HUDEP-2 (cell line): ENCODE results near the gene PRKCA.

Experiments
- DNase-seq, 76 experiments: peaks; one replicate each; lab custom pipeline; 2025; ENCODE audit not compliant: unreplicated experiment in 76 of 76; lab: John Stamatoyannopoulos, UW

The PRKCA gene

GRCh38 chr17:66805567-66805966, 503.2 kb downstream of the PRKCA start:
- DNase-seq = no peak

DNA sequence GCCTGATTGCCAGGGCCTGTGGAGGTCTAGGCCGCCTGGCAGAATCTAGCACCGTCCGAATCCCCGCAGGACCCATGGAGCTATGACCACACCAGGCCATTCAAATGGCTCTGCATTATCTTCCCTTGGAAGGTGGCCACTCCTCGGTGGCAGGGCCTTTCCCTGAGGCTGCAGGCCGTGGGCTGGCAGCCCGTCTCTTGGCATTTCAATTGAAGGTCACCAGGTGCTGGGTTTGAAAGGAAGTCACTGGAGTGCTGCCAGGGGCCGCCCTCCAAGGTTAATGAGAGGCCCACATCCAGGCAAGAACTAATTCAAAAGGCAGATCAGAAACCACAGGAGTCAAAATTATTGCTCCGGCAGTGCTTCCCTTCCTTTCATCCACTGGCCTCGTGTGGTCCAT, 504.8 kb downstream of the PRKCA start:
- DNase-seq = no peak

GRCh38 chr17:66809408-66809807, 507.0 kb downstream of the PRKCA start:
- DNase-seq = no peak

DNA sequence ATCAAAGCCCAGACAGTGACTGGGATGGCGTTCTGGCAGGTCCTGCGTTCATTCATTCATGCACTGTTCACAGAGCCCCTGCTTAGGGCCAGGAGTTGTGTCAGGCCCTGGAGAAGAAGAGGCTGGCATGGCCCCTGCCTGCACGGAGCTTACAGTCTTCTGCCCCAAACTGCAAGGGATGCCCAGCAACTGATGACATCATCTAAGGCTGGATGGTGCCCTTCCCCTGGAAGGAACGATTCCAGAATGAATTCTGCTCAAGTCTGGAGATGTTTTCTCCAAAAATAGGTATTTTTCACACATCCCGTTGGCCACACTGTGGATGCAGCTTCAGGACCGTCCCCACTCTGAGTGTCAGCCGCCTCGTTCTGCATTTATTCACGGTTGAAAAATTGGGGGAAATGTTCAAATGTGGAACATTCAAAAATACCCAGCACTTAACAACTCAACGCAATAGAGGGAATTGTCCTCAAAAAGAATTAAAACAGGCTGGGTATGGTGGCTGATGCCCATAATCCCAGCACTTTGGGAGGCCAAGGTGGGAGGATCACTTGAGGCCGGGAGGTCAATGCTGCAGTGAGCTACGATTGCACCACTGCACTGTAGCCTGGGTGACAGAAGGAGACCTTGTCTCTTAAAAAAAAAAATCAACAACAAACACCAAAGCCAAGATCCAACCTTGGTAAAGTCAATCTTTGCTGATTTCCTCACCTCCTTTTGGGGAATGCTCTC, 508.7 kb downstream of the PRKCA start:
- no peak for DNase-seq

- no peak for DNase-seq
Measured at GRCh38 chr17:66811683-66812054, 509.3 kb downstream of the PRKCA start.

DNA sequence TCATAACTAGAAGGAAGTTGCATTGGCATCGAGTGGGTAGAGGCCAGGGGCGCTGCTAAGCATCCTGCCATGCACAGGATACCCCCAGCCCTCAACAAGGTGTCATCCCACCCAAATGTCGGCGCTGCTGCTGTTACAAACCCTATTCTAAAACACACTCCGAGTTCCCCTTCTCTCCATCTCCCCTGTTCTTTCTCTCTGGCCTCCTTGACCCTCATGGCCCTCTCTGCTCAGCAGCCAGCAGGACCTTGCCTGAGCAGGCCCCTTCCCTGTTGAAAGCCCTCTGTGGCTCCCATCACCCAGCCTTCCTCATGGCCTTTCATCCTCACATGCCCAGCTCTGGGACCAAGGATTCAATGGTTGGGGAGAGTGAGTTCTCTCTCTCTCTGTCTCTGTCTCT, 510.2 kb downstream of the PRKCA start:
- no peak for DNase-seq

DNA sequence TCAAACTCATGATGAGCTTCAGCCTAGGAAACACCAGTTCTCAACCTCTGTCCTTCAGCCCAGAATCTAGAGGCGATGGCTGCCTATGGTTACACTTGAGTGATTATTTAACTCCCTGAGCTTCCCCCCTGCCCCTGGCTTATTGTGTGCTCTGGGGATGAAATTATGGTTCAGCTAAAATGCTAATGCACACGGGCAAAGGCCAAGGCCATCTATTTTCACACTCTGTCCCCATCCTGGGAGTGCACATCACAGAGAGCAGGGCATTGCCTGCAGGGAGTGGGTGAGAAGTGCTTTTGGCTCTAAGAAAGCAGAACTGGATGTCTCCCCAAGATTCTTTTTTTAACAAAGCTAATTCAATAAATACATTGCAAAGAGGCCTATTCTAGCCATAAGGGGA, 510.9 kb downstream of the PRKCA start:
- no peak for DNase-seq

DNA sequence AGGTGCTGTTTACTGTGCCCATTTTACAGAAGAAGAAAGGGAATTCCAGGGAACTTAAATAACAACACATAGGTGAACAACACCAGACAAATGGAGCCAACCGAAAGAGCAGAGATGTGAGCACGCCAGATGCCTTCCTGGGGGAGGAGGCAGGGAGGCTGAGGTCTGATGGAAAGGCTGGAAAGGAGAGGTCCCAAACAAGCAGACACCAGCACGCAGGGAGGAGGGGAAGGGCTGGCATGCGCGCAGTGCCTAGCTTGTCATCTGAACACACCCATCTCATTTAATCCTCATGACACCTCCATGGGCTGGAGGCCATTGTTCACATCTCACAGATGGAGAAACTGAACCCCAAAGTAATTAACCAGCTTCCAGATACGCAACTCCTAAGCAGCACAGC, 511.6 kb downstream of the PRKCA start:
- no peak for DNase-seq

DNA sequence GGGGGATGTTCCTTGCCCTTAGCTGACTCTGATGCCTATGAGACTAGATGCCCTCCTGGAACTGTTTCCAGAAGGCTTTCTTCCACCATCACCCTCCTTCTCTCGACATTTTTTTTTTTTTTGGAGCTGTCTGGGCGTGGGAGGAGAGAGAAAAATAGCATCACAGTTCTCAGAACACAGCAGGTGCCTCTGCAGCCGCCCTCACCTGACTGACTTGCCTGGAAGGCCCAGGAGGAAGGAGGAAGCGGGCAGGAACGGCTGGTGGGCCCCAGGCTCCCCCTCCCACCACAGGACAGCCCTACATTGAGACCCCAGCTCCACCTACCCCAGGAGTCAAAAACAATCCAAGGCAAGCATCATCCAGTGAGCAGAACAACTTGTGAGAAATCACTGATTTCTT, 512.2 kb downstream of the PRKCA start:
- no peak for DNase-seq

- no peak for DNase-seq
Measured at GRCh38 chr17:66817750-66818149, 515.3 kb downstream of the PRKCA start.

DNA sequence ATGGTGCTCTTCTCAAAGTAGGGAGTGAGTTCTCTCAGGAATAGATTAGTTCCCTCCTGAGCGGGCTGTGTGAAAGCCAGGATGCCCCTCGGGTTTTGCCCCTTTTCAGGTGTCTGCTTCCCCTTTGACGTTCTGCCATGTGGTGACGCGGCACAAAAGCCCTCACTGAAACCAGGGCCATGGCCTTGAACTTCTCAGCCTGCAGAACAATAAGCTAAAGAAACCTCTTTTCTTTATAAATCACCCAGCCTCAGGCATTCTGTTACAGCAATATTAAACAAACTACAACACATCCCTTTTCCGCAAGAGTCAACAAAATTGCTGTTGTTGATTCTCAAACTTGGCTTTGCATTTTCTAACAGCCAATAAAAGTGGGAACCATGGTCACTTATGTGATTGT, 517.1 kb downstream of the PRKCA start:
- DNase-seq = no peak

GRCh38 chr17:66822009-66822408, 519.6 kb downstream of the PRKCA start:
- DNase-seq = no peak

DNA sequence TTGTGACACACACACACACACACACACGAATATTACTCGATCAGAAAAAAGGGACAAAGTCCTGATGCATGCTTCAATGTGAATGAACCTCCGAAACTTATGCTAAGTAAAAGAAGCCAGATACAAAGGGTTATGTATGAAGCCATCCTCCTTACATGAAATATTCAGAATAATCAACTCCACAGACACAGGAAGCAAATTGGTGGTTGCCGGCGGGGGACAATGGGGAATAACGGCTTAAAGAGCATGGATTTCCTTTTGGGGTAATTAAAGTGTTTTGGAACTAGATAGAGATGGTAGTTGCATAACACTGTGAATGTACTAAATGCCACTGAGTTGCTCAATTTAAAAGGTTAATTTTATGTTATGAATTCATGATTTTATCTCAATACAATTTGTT, 524.4 kb downstream of the PRKCA start:
- no peak for DNase-seq

GRCh38 chr17:66829386-66829864, 527.0 kb downstream of the PRKCA start:
- peak in 12 of 76 experiments; percentile 3 to 17 (median 7) for DNase-seq

DNA sequence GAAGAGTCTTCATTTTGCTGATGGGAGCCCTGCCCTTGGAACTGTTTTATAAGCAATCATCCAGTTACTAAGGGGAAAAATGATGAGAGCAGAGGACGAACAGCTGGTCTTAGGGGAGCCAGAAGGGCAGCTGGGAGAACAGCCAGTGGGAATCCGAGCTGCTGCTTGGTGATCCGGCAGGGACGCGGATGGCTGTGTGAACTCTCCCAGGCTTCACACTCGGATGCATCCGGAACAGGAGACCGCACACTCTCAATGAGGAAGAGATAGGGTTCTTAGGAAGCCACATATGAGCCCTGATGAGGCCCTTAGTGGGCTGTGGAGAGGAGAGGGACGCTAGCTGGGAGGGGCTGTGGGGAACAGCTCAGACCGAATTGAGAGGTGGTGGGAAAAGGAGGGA, 527.5 kb downstream of the PRKCA start:
- DNase-seq = no peak

DNA sequence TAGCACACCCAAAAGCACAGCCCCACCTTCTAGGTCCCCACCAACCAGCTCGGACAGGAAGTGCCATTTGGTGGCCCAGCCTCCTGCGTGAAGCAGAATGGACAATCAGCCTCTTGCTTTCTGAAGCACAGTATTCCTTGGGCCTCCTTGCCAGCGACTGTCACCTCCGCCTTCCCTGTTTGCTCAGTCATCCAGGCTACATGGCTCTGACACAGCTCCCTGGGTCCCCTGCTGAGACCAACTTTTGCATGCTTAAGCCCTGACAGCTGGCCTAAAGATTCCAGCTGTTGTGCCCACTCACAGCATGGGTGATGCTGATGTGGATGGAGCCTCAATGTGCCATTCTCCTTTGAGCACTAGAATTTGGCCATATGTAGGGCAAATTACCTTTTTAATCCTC, 528.0 kb downstream of the PRKCA start:
- no peak for DNase-seq

- no peak for DNase-seq
Measured at GRCh38 chr17:66831383-66832210, 529.2 kb downstream of the PRKCA start.

- DNase-seq = no peak
Measured at GRCh38 chr17:66833201-66833600, 530.8 kb downstream of the PRKCA start.

GRCh38 chr17:66834426-66834918, 532.1 kb downstream of the PRKCA start:
- DNase-seq = no peak

DNA sequence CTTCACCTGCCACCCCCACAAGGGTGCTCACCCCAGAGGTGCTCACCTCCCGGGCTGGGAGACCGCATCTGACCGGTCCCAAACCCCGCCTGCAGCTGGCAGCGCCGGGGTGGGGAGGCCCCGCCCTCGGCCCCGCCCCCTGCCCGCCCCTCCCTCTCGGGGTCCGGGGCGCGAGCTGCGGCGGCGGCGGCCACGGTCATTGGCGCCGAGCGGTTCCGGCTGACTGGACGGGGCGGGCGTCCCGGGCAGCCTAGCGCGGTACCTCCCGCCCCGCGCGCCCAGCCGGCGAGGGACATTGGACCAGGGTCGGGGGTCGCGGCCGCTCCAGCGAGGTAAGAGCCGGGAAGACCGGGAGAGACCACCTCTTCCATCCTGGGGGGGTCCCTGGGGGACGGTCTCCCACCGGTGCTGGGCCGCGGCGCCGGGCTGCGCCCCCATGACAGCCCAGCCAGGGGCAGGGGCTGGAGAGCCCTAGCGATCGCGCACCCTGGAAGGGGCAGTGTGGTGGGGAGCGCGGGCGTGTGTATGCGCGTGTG, 532.6 kb downstream of the PRKCA start, which contains the start of gene CACNG5:
Gene CACNG5 (plus strand): TSS at position 199 of the 536 bp plus-strand sequence. CDS start 42,216 bp downstream, outside the sequence.
- DNase-seq = no peak

- no peak for DNase-seq
Measured at GRCh38 chr17:66835476-66835875, 533.1 kb downstream of the PRKCA start.
